Effector memory CD8-positive, alpha-beta T cell (primary cell): Measurements from ENCODE around the gene KCNAB1.
"Not testable (repeated sequence)": the region's sequence is repeated elsewhere in the genome, so short reads cannot be mapped to it uniquely, and the experiment has no call there.

Experiments used
- ATAC-seq: fragments of 150-1000 bp; cut with Tn5 transposase; replicated peaks from 2 replicates; pipeline ENCODE4 v1.10.0; 2021; ENCODE audit warnings: mild to moderate bottlenecking, moderate library complexity
- DNase-seq, 3 experiments: peaks; one replicate each; pipeline ENCODE4 v3.0.0; 2021
- H3K27ac Mint-ChIP-seq, 2 donors: one replicate each; pipeline ENCODE4 v1.8.0; 2022; ENCODE audit warnings: mild to moderate bottlenecking in 2 of 2, mixed read lengths in 2 of 2, moderate library complexity in 2 of 2
- H3K27me3 Mint-ChIP-seq, 2 donors: one replicate each; pipeline ENCODE4 v1.8.0; 2022; ENCODE audit warnings: mixed read lengths in 2 of 2
- H3K36me3 Mint-ChIP-seq: one replicate; pipeline ENCODE4 v1.8.0; 2022; ENCODE audit warnings: mild to moderate bottlenecking, moderate library complexity, mixed read lengths; ENCODE audit not compliant: insufficient read depth
- H3K4me1 Mint-ChIP-seq, 2 donors: one replicate each; pipeline ENCODE4 v1.8.0; 2022; ENCODE audit warnings: low read depth in 2 of 2, mixed read lengths in 2 of 2
- H3K4me3 Mint-ChIP-seq, 2 donors: one replicate each; pipeline ENCODE4 v1.8.0; 2022; ENCODE audit warnings: mild to moderate bottlenecking in 2 of 2, mixed read lengths in 2 of 2, moderate library complexity in 2 of 2
- H3K9me3 Mint-ChIP-seq, 2 donors: one replicate each; pipeline ENCODE4 v1.8.0; 2022; ENCODE audit warnings: mixed read lengths in 2 of 2

KCNAB1 gene

GRCh38 chr3:156553705-156554356 is 433.5 kb downstream of the KCNAB1 start:
- Mint-ChIP-seq H3K9me3 (no peaks in the 10 kb centered on the region), H3K27ac (peak overlapping the region; percentile 95 to 96), H3K27me3 (no peaks in the 10 kb centered on the region), H3K36me3 (peaks cover 53% of the 10 kb centered on the region), H3K4me1 (peaks cover 24 to 52% of the 10 kb centered on the region in 2 donors), H3K4me3 (peak overlapping the region; percentile 92)
- ATAC-seq (no peak), DNase-seq (no peak)

GRCh38 chr3:156554515-156554841 is 434.1 kb downstream of the KCNAB1 start:
- peak; percentile 14 for ATAC-seq
- Mint-ChIP-seq H3K9me3 (no peaks in the 10 kb centered on the region), H3K27ac (peak overlapping the region; percentile 95 to 96), H3K36me3 (peaks cover 49% of the 10 kb centered on the region), H3K27me3 (no peaks in the 10 kb centered on the region), H3K4me3 (peak overlapping the region; percentile 92), H3K4me1 (peaks cover 24 to 52% of the 10 kb centered on the region in 2 donors)
- no peak for DNase-seq

DNA sequence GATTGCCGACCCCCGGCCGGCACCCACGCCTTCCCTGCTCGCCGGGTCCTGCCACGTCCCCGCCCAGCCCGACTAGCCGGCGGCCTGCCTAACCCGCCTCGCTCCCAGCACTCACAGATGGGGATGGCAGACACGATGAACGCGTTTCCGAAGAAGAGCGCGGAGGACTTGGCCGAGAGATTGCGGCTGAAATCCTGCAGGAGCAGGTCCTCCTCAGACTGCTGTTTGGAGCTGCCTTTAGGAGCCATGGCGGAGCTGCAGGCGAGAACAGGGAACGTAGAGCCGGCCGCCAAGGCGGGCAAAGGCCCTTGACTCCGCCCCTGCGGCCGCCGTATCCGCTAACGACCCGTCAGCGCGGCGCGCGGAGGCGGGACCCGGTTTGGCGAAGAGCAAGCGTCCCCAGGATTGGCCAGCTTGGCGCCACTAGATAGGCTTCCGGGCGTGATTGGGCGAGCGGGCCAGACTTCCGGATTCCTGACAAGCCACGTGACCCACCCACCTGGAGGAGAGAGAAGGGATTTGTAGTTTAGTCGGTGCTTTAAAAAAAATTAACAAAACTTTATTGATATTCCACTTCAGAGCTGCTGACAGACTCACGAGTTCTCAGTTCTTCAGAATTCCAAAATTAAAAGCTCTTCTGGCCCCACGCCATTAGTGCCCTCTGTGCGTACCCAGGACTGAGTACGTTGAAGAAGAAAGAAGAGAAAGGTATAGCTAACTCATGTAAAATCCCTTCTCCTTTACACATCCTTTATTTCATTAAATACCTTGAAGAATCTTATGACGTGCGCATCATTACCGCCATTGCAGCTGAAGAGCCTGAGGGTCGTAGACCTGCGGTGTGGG is 434.7 kb downstream of the KCNAB1 start, which contains the start of gene SSR3:
TSS of gene SSR3 (minus strand) at position 276 of the 846 bp plus-strand sequence. CDS start at position 248, 28 bp downstream.
- peak within 1 kb of the TSS; percentile 95 to 96 for H3K27ac Mint-ChIP-seq
- no peaks in the 10 kb centered on the region for H3K27me3 Mint-ChIP-seq
- peaks cover 24 to 52% of the 10 kb centered on the region in 2 donors for H3K4me1 Mint-ChIP-seq
- H3K4me3 Mint-ChIP-seq = peak within 1 kb of the TSS; percentile 92
- peaks cover 45% of the 10 kb centered on the region for H3K36me3 Mint-ChIP-seq
- peak; percentile 97 for ATAC-seq
- DNase-seq = peak; percentile 97 to 98 (median 98)
- no peaks in the 10 kb centered on the region for H3K9me3 Mint-ChIP-seq

- DNase-seq (no peak), ATAC-seq (no peak)
- no peak overlapping the region for H3K4me3 Mint-ChIP-seq
- peaks cover 4 to 21% of the 10 kb centered on the region in 2 donors for H3K4me1 Mint-ChIP-seq
- peaks cover 4 to 6% of the 10 kb centered on the region in 2 donors for H3K27me3 Mint-ChIP-seq
- peaks cover 18% of the 10 kb centered on the region for H3K36me3 Mint-ChIP-seq
- H3K27ac Mint-ChIP-seq = peak overlapping the region in 1 of 2 donors; percentile 16
- H3K9me3 Mint-ChIP-seq = no peaks in the 10 kb centered on the region
These were observed 438.0 kb downstream of the KCNAB1 start for GRCh38 chr3:156558389-156558788.

DNA sequence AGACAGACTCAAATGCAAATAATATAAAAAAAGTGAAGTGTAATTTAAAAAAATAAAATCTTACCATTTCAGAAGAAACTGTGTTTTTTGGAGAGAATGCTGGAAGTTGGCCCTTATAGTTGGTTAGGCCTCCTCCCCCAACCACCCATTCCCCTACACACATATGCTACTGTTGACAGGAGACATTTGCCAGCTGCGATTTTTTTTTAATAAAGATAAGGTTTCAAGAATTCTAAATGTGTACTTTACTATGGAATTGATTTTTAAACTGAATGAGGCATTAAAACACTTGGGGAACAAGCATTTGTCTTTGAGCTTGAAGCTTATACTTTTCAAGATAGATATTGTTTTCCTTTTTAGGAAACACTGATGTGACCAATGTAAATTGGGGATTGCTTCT is 438.9 kb downstream of the KCNAB1 start:
- H3K27ac Mint-ChIP-seq = no peak overlapping the region
- ATAC-seq (no peak), DNase-seq (no peak)
- H3K9me3 Mint-ChIP-seq = no peaks in the 10 kb centered on the region
- H3K36me3 Mint-ChIP-seq = peaks cover 13% of the 10 kb centered on the region
- H3K4me3 Mint-ChIP-seq = no peak overlapping the region
- peaks cover 6 to 11% of the 10 kb centered on the region in 2 donors for H3K27me3 Mint-ChIP-seq
- peaks cover 4 to 12% of the 10 kb centered on the region in 2 donors for H3K4me1 Mint-ChIP-seq

DNA sequence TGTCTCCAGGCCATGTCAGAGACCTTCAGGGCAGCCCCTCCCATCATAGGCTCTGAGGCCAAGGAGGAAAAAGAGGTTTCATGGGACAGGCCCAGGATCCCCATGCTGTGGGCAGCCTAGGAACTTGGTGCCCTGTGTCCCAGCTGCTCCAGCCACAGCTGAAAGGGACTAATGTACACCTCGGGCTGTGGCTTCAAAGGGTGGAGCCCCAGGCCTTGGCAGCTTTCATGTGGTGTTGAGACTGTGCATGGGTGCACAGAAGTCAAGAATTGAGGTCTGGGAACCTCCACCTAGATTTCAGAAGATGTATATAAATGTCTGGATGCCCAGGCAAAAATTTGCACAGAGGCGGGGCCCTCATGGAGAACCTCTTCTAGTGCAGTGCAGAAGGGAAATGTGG is 441.2 kb downstream of the KCNAB1 start:
- Mint-ChIP-seq H3K4me1 (no peaks in the 10 kb centered on the region), H3K36me3 (no peaks in the 10 kb centered on the region), H3K27me3 (peaks cover 6 to 11% of the 10 kb centered on the region in 2 donors), H3K9me3 (no peaks in the 10 kb centered on the region), H3K4me3 (no peak overlapping the region), H3K27ac (no peak overlapping the region)
- DNase-seq = no peak
- ATAC-seq = no peak

GRCh38 chr3:156562486-156562885 is 442.1 kb downstream of the KCNAB1 start:
- not testable (repeated sequence) for H3K27ac Mint-ChIP-seq
- H3K27me3 Mint-ChIP-seq = peaks cover 6 to 16% of the 10 kb centered on the region in 2 donors

DNA sequence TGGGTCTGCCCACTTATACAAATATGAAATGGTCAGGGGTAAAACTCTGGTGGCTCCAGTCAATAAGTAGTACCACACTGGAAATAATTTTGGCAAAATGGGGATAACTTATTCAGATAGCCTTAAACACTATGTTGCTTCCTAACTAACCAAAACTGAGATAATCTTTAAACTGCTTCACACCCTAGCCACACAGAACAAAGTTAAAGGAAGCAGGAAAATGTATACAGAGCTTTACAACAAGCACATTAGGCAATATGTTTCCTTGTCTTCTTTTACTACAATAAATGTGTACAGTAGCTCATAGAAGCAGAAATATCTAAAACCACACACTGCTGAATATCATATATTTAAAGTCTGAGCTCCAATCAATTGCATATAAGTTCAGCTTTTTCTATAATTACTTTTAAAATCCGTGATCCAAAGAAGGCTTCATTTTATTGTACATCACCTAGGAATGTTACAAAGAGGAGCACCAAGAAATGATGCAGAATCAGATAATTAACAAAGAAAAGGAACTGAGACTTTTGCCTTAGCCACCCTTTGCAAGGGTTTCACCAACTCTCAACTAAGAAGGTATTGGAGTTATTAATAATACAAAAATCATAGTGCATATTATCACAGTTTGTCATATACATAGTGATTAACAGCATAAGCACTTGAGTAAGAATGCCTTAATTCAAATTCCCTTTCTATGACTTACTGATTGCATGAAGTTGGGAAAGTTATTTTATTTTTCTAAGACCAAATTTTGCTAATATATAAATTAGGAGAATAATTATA is 443.7 kb downstream of the KCNAB1 start:
- H3K27me3 Mint-ChIP-seq = peaks cover 6 to 19% of the 10 kb centered on the region in 2 donors
- H3K4me3 Mint-ChIP-seq = no peak overlapping the region
- H3K27ac Mint-ChIP-seq = no peak overlapping the region
- H3K9me3 Mint-ChIP-seq = no peaks in the 10 kb centered on the region
- DNase-seq = no peak
- no peaks in the 10 kb centered on the region for H3K36me3 Mint-ChIP-seq
- H3K4me1 Mint-ChIP-seq = no peaks in the 10 kb centered on the region
- no peak for ATAC-seq

More at GRCh38 chr3:156562486-156562885, 442.1 kb downstream of the KCNAB1 start:
- not testable (repeated sequence) for ATAC-seq, H3K36me3 Mint-ChIP-seq, DNase-seq, H3K9me3 Mint-ChIP-seq, H3K4me1 Mint-ChIP-seq, H3K4me3 Mint-ChIP-seq

- not testable (repeated sequence) for H3K27ac Mint-ChIP-seq, H3K9me3 Mint-ChIP-seq, H3K4me1 Mint-ChIP-seq, H3K4me3 Mint-ChIP-seq, ATAC-seq, H3K36me3 Mint-ChIP-seq, DNase-seq
- H3K27me3 Mint-ChIP-seq = peaks cover 12 to 30% of the 10 kb centered on the region in 2 donors
These were observed 448.6 kb downstream of the KCNAB1 start for GRCh38 chr3:156569016-156569415.

DNA sequence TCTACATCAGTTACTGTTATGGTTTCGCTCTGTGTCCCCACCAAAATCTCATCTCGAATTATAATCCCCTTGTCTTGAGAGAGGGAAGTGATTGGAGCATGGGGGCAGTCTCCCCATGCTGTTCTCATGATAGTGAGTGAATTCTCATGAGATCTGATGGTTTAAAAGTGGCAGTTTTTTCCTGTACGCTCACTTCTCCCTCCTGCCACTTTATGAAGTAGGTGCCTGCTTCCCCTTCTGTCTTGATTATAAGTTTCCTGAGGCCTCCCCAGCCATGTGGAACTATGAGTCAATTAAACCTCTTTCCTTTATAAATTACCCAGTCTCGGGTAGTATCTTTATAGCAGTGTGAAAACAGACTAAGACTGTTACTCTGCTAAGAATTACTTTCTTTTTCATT is 449.5 kb downstream of the KCNAB1 start:
- H3K36me3 Mint-ChIP-seq, H3K4me1 Mint-ChIP-seq, H3K9me3 Mint-ChIP-seq, DNase-seq, ATAC-seq, H3K27ac Mint-ChIP-seq, H3K4me3 Mint-ChIP-seq: not testable (repeated sequence)
- peaks cover 20 to 39% of the 10 kb centered on the region in 2 donors for H3K27me3 Mint-ChIP-seq

DNA sequence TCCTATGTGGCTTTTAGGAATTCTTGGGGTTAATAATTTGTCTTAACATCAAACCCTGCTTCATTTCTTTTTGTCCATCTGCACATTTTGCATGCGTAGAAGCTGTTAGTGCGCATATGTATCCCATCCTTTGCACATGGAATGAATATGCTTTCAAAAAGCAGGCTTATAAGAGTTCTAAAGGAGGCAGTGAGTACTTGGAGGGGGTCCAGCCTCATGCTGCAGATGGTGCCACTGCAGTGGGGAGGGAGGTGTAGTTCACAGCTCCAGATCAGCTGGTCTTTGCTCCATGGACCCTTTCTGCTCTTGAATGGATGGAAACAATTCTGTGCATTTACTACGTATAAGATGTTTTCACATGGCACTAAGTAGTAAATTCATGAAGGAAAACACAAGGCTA is 455.3 kb downstream of the KCNAB1 start:
- Mint-ChIP-seq H3K27me3 (peaks cover 35 to 53% of the 10 kb centered on the region in 2 donors), H3K4me1 (no peaks in the 10 kb centered on the region), H3K36me3 (no peaks in the 10 kb centered on the region), H3K27ac (no peak overlapping the region), H3K4me3 (no peak overlapping the region), H3K9me3 (no peaks in the 10 kb centered on the region)
- DNase-seq = no peak
- ATAC-seq = no peak

DNA sequence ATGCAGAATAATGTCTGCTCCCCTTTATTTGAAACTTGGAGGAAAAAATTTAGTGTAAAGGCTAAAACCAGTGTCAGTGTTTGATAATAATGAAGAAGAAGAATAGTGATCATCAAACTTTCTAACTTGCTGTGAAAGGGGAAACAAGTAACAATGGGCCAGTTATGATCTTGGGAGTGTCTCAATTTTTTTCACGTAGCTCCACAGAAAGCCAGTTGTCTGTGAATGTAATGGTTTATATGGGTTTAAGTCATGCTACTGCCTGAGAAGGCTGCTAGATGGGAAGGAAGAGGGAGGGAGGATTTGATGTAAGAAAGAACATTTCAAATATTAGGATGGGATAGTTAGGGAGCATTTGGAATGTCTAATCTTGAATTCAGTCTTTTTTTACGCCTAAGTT is 455.7 kb downstream of the KCNAB1 start:
- DNase-seq (no peak), ATAC-seq (no peak)
- H3K9me3 Mint-ChIP-seq = no peaks in the 10 kb centered on the region
- H3K27ac Mint-ChIP-seq = no peak overlapping the region
- no peak overlapping the region for H3K4me3 Mint-ChIP-seq
- H3K36me3 Mint-ChIP-seq = no peaks in the 10 kb centered on the region
- H3K27me3 Mint-ChIP-seq = peaks cover 35 to 52% of the 10 kb centered on the region in 2 donors
- H3K4me1 Mint-ChIP-seq = no peaks in the 10 kb centered on the region

DNA sequence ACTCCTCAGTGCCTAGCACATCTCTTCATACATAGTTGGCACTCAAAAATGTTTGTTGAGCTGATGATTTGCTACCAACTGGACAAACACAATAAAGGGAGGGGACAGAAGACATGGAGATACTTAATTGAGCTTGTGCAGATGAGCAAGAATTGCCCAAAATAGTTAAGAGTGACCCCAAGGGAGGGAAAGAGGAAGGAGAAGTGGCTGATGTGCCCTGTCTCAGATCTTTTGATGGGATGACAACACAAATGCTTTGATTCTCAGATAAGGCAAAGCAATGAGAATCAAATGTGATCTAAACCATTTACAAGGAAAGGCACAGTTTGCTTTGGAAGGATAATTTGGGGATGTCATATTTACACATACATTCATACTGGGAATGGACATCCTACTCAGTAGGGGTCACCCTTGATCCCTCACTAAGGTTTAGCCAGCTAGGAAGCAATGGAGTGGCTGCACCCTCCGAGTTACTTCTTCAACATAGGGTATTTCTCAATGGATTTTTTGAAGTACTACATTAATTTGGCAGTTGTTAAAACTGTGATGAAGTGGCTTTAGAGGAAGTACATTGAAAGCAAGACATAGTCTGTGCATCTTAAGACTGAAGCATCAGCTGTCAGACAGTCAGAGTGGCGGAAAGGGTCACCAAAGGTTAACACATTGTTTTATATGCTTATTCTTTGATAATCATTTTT is 456.4 kb downstream of the KCNAB1 start:
- ATAC-seq = no peak

More for the DNA sequence above, 456.4 kb downstream of the KCNAB1 start:
- H3K4me3 Mint-ChIP-seq = no peak overlapping the region
- H3K27me3 Mint-ChIP-seq = peaks cover 35 to 47% of the 10 kb centered on the region in 2 donors
- no peaks in the 10 kb centered on the region for H3K9me3 Mint-ChIP-seq
- no peaks in the 10 kb centered on the region for H3K4me1 Mint-ChIP-seq
- no peak for DNase-seq
- no peaks in the 10 kb centered on the region for H3K36me3 Mint-ChIP-seq
- no peak overlapping the region for H3K27ac Mint-ChIP-seq
